Spleen (tissue), 11 donors: ENCODE data around the gene MAGOHB. TPM values are rescaled to one million over a fixed set of nuclear protein-coding genes. Genes with fewer than 3 reads are reported as not detected.

Experiments used
- DNase-seq: peaks from one replicate; pipeline ENCODE4 v3.0.0-alpha.2; 2020
- H3K27ac ChIP-seq, 8 donors: fragments of 200-600 bp; sonication (generic) in 7 of 8; 1 replicate in 4 of 8; 2 replicates in 4 of 8; pipeline versions ENCODE4 v1.5.0 to v1.8.0; 2016 to 2021; ENCODE audit warnings: inconsistent platforms in 4 of 8, mild to moderate bottlenecking in 4 of 8, moderate library complexity in 1 of 8
- H3K27me3 ChIP-seq, 7 donors: fragments of 200-600 bp; sonication (generic) in 6 of 7; replicated peaks in 1 of 7; 1 replicate in 4 of 7; 2 replicates in 3 of 7; pipeline versions ENCODE4 v1.5.0 to v1.8.0; 2016 to 2021; ENCODE audit warnings: inconsistent platforms in 3 of 7, mild to moderate bottlenecking in 1 of 7
- H3K36me3 ChIP-seq, 6 donors: fragments of 200-600 bp; sonication (generic) in 5 of 6; 1 replicate in 4 of 6; 2 replicates in 2 of 6; pipeline versions ENCODE4 v1.5.0 to v1.8.0; 2016 to 2021; ENCODE audit warnings: inconsistent platforms in 2 of 6
- H3K4me1 ChIP-seq, 6 donors: fragments of 200-600 bp; sonication (generic) in 5 of 6; 1 replicate in 3 of 6; 2 replicates in 3 of 6; pipeline versions ENCODE4 v1.5.0 to v1.8.0; 2016 to 2021; ENCODE audit warnings: inconsistent platforms in 3 of 6
- H3K4me3 ChIP-seq, 8 donors: fragments of 200-600 bp; sonication (generic) in 7 of 8; 1 replicate in 4 of 8; 2 replicates in 4 of 8; pipeline versions ENCODE4 v1.5.0 to v1.8.0; 2016 to 2021; ENCODE audit warnings: inconsistent platforms in 4 of 8, mild to moderate bottlenecking in 4 of 8, moderate library complexity in 2 of 8
- H3K9me3 ChIP-seq, 8 donors: fragments of 200-600 bp; sonication (generic) in 7 of 8; 1 replicate in 4 of 8; 2 replicates in 4 of 8; pipeline versions ENCODE4 v1.5.0 to v1.8.0; 2016 to 2021; ENCODE audit warnings: inconsistent platforms in 4 of 8
- POLR2A ChIP-seq, 3 donors: fragments of 450-650 bp; IDR thresholded peaks; one replicate each; pipeline ENCODE4 v1.5.1; 2017; ENCODE audit warnings: antibody characterized with exemption in 3 of 3, mild to moderate bottlenecking in 1 of 3
- POLR2AphosphoS5 ChIP-seq, 3 donors: sonication (generic); formaldehyde crosslinking; IDR thresholded peaks; one replicate each; pipeline ENCODE4 v1.5.1; 2017; ENCODE audit warnings: antibody characterized with exemption in 3 of 3
- WGBS, 5 donors: extraction: QIAGEN DNeasy Blood & Tissue Kit in 3 of 5; methylation state at CpG; one replicate each; pipeline versions ENCODE4 v1.1.5 to v1.1.7; 2013 to 2018; 5-methylcytosine and 5-hydroxymethylcytosine counted together
- intact Hi-C: fragments of 100-400 bp; cut with DNase I; formaldehyde crosslinking; loops from one replicate; pipeline ENCODE4 v1.15.0; 2023; ENCODE audit warnings: low total_unique reads
- polyA plus RNA-seq, 3 donors: library from polyadenylated mRNA; stranded (reverse); fragments of 200-250 nt; gene quantifications; one replicate each; pipeline ENCODE4 v1.2.1, GENCODE V29; 2013
- total RNA-seq, 7 donors: library from RNA; depleted of rRNA in 3 of 7; stranded (reverse); fragments of >200 nt in 3 of 7; fragmentation: NEBNext Ultra II Directional in 4 of 7; extraction: Animal tissue kit (Norgen Biotek cat#: 25700) in 4 of 7; gene quantifications; one replicate each; pipeline versions ENCODE4 v1.1.0 to v1.2.1, GENCODE V29; 2016 to 2021
- TF ChIP-seq, protein P1 (sequence below), 11 experiments: fragments of 200-600 bp in 7 of 11; fragments of 450-650 bp in 4 of 11; sonication (generic) in 4 of 11; IDR thresholded peaks in 8 of 11; conservative IDR thresholded peaks in 3 of 11; 1 replicate in 7 of 11; 2 replicates in 4 of 11; pipeline versions ENCODE4 v1.4.0 to v1.8.0; 2016 to 2021; ENCODE audit warnings: antibody characterized with exemption in 11 of 11, inconsistent platforms in 4 of 11, mild to moderate bottlenecking in 1 of 11
- donor health status: healthy with polysubstance abuse.
- donor health status: DM: no; HTN: no; CAD: no; lungs with moderate emphysema.
- donor health status: DM: no; HTN: no; CAD: no.
- donor health status: Bipolar disorder and iron deficiency.
- donor health status: healthy.
- donor health status: DM: no; HTN: no; CAD: no.
- donor health status: DM: yes; HTN: yes; CAD: no.

Gene MAGOHB
- total and polyA plus RNA-seq, 10 donors = 12.6 to 27.1 (median 20.0) TPM

DNA sequence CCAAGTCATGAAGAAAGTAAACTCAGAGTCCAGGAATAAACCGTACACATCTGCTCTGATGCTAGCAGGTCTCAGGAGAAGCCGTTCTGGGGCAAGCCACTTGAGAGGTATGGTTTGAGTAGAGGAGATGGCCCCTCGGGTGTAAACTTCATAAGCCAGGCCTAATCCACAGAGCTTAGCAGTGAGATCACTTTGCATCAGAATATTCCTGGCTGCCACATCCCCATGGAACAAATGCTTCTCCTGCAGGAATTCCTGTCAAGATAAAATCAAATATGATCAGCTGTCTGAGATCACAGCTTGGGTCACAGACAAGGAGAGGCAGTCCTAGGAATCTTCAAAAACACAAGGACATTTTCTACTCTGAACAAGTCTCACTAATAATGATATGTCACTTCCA is 11.2 kb upstream of the MAGOHB start:
- 76 to 84% (median 80%) methylated on average over 3 of the region's 3 CpGs for WGBS, 5 donors
- peaks cover 0 to 3% (median 0%) of the 10 kb centered on the region in 7 donors for H3K27me3 ChIP-seq
- no peak overlapping the region for H3K4me3 ChIP-seq
- no peak for DNase-seq
- no peaks in the 10 kb centered on the region for H3K36me3 ChIP-seq
- intact Hi-C loops = no loop called here
- TF ChIP-seq, protein P1, sequence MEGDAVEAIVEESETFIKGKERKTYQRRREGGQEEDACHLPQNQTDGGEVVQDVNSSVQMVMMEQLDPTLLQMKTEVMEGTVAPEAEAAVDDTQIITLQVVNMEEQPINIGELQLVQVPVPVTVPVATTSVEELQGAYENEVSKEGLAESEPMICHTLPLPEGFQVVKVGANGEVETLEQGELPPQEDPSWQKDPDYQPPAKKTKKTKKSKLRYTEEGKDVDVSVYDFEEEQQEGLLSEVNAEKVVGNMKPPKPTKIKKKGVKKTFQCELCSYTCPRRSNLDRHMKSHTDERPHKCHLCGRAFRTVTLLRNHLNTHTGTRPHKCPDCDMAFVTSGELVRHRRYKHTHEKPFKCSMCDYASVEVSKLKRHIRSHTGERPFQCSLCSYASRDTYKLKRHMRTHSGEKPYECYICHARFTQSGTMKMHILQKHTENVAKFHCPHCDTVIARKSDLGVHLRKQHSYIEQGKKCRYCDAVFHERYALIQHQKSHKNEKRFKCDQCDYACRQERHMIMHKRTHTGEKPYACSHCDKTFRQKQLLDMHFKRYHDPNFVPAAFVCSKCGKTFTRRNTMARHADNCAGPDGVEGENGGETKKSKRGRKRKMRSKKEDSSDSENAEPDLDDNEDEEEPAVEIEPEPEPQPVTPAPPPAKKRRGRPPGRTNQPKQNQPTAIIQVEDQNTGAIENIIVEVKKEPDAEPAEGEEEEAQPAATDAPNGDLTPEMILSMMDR (IDR thresholded peaks at IDR 0.05 in 8 of 11, conservative IDR thresholded peaks at IDR 0.05 in 3 of 11) = no peak
- no peak for TF ChIP-seq POLR2AphosphoS5 (IDR thresholded peaks at IDR 0.05)
- no peak for TF ChIP-seq POLR2A (IDR thresholded peaks at IDR 0.05)
- H3K27ac ChIP-seq = no peak overlapping the region
- H3K9me3 ChIP-seq = no peaks in the 10 kb centered on the region
- H3K4me1 ChIP-seq = no peaks in the 10 kb centered on the region

DNA sequence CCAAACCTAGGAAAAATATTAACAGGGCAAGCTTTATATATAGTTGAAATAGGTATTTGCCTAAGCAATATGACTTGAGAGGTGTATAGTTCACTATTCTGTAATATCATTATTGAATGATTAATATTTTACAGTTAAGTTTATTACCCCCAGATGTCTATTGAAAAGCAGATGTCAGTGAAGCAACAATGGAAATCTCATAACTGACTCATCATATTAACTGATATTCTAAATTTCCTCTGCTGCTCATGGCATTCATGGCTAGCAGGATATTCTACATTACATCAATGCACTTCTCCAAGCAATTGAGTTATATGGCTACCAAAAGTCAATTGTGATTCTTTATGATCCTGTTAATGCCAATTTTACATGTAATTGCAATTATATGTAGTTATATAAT is 9.7 kb upstream of the MAGOHB start:
- intact Hi-C loops = no loop called here

DNA sequence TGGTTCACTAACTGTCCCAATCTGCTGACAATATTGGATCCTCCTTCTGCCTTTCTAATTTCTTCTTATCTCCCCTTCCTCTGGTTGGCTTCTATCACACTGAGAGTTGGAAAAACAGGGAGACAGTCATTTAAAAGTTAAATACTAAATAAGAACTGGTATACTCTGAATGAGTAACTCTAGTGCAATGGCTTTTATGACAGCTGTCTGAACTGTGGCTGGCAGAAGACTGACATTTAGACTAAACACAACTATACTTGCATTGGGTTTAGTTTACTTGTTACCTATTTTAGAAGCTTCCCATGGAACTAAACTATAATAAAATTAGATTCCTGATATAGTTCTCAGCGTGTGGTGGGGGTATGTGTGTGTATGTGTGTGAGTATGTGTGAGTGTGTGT is 7.9 kb upstream of the MAGOHB start:
- Histone ChIP-seq H3K9me3 (no peaks in the 10 kb centered on the region), H3K27ac (no peak overlapping the region), H3K36me3 (no peaks in the 10 kb centered on the region), H3K4me3 (no peak overlapping the region), H3K4me1 (no peaks in the 10 kb centered on the region), H3K27me3 (peaks cover 0 to 6% (median 0%) of the 10 kb centered on the region in 7 donors)
- WGBS, 5 donors = 80 to 89% (median 87%) methylated on average over 1 of the region's 1 CpG
- intact Hi-C loops = no loop called here
- DNase-seq = no peak
- TF ChIP-seq, protein P1 (IDR thresholded peaks at IDR 0.05 in 8 of 11, conservative IDR thresholded peaks at IDR 0.05 in 3 of 11) = no peak
- TF ChIP-seq POLR2A (IDR thresholded peaks at IDR 0.05) (no peak), POLR2AphosphoS5 (IDR thresholded peaks at IDR 0.05) (no peak)

More for the DNA sequence above, 9.7 kb upstream of the MAGOHB start:
- TF ChIP-seq POLR2A (IDR thresholded peaks at IDR 0.05) = no peak
- TF ChIP-seq, protein P1 (IDR thresholded peaks at IDR 0.05 in 8 of 11, conservative IDR thresholded peaks at IDR 0.05 in 3 of 11) = no peak
- no peak for TF ChIP-seq POLR2AphosphoS5 (IDR thresholded peaks at IDR 0.05)
- H3K27ac ChIP-seq = no peak overlapping the region
- no peaks in the 10 kb centered on the region for H3K4me1 ChIP-seq
- H3K36me3 ChIP-seq = no peaks in the 10 kb centered on the region
- peaks cover 0 to 6% (median 0%) of the 10 kb centered on the region in 7 donors for H3K27me3 ChIP-seq
- no peak for DNase-seq
- H3K9me3 ChIP-seq = no peaks in the 10 kb centered on the region
- H3K4me3 ChIP-seq = no peak overlapping the region

DNA sequence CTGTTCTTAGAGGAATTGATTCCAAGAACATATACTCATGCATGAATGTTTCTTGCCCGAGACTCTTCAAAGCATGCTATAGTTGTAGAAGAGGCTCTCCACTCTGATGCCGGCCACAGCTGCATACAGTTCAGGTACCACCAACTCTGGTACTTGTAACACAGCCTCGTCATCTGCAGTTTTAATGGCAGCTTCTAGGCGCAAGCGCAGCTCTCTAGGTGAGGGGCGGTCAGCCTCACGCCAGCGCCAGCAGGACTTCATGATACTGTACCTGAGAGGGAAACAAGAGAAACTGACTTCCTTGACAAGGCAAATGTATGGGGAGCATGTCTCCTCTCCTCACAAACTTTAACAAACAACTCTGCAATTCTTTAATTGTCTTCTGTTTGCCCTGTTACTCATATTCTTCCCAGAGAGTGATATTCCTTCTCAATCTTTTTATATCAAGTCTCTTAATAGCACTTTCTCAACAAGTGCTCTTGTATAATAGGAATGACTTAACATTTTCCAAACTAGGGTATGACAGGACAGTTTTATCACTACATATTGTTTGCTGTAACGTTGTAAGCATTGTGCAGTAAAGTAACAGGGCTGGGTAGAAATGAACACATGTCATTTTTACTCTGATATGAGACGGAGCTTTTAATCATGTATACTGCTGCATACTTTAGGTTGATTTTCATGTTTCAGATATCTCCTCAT is 6.8 kb upstream of the MAGOHB start:
- no peaks in the 10 kb centered on the region for H3K9me3 ChIP-seq
- TF ChIP-seq POLR2AphosphoS5 (IDR thresholded peaks at IDR 0.05) (no peak), POLR2A (IDR thresholded peaks at IDR 0.05) (no peak)
- TF ChIP-seq, protein P1 (IDR thresholded peaks at IDR 0.05 in 8 of 11, conservative IDR thresholded peaks at IDR 0.05 in 3 of 11) = no peak
- H3K36me3 ChIP-seq = no peaks in the 10 kb centered on the region
- intact Hi-C loops = no loop called here
- no peak overlapping the region for H3K4me3 ChIP-seq
- no peaks in the 10 kb centered on the region for H3K4me1 ChIP-seq
- H3K27ac ChIP-seq = no peak overlapping the region
- no peak for DNase-seq
- 83 to 93% (median 85%) methylated on average over 10 of the region's 10 CpGs for whole genome bisulfite sequencing, 5 donors
- peaks cover 0 to 6% (median 0%) of the 10 kb centered on the region in 7 donors for H3K27me3 ChIP-seq
